HG03460 (cell line): Measurements from ENCODE around the gene SLC9A9.
A peak's percentile ranks its signal among the peaks of the same experiment; 100 is the strongest.
"Not testable (repeated sequence)": the region's sequence is repeated elsewhere in the genome, so short reads cannot be mapped to it uniquely, and the experiment has no call there.

Source experiments
- ATAC-seq: cut with Tn5 transposase; IDR thresholded peaks from one replicate; pipeline ENCODE4 v1.9.1; 2021; ENCODE audit not compliant: unreplicated experiment

SLC9A9 gene

DNA sequence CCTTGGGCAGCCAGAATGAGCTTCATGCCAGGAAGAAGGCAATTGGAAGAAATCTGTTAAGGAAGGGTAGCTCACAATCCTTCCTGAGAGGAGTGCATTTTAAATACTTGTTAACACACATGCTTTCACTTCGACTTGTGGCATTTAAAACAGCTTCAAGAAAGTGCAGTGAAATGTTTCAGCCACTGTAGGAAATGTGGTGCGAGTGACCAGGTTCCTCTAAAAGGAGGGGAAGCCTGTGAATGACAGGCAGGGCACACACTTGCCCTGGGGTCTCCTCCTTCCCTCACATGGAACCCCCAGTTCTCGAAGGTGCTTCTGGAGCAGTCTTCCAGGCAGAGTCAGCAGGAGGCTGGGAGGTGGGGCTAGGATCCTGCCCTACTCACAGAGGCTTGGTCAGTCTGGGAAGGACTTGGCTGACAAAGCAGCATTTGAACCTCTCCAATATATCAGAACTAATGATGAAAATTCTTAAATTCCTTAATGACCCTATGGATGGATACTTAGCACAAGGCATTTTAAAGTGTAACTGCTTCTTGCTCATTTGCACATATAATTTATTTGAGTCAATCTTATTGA is 370.1 kb downstream of the SLC9A9 start:
- no peak for ATAC-seq

DNA sequence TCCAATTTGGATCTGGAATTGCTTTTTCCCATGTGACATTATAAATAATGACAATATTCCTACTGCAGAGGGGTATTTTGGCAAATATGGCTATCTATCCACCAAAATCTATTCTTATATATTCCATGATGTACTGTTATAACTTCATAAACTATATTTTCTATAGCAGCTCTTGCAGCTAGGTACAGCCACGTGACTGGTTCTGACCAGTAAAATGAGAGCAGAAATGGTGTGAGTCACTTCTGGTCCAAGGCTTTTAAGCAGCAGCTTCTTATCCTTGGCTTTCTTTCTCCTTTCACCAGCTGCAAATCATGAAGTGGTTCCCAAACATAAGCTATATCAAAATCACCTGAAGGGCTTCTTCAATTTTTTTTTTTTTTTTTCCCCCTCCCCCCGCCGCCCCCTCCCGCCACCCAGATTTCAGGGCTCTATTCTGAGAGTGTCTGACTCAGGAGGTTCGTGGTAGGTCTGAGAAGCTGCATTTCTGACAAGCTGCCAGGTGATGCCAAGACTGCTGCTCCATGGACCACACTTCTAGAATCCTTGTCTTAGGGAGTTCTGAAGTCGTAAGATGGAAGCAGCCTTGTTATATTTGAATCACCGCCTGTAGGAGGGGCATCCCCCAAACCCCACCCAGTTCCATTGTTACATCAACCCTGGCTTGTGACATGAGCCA is 371.2 kb downstream of the SLC9A9 start:
- ATAC-seq = no peak

- ATAC-seq = no peak
These were observed 372.3 kb downstream of the SLC9A9 start for GRCh38 chr3:143475981-143476380.

GRCh38 chr3:143472731-143473523 is 375.3 kb downstream of the SLC9A9 start:
- ATAC-seq = no peak

DNA sequence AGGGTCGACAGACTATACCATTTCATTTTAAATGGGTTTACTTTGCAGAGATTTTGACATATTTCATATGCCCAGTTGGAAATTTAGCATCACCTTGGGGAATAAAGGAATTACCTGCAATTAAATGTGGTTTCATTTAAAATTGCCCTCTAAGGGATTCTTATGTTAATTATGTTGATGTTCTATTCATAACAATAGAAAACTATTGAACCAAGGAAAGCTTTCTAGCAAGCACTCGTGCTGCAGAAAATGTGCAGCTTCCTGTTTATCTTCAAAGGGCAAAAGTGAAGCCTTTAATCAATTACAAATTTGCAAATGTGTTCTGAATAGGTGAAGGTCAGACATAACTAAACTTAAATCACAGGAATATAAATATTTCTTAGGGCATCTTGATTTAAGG is 376.6 kb downstream of the SLC9A9 start:
- ATAC-seq = no peak

GRCh38 chr3:143469159-143469558 is 379.1 kb downstream of the SLC9A9 start:
- no peak for ATAC-seq

DNA sequence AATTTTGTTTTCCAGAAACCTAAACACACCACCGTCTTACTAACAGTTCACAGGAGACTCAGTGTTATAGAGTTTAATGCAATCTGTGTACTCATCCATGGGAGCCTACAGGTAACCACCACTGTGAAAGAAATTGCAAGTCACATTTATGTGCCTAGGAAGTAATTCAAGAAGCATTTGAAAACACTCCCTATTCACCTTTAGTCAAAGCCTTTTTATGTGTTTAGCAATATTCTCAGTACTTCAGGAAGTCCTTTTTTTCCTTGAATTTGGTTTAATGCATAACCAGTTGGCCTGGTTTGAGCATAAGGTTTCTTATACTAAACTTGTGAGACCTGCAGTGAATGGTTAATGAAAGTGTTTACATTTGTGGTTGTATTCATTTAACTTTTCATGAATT is 382.6 kb downstream of the SLC9A9 start:
- no peak for ATAC-seq

DNA sequence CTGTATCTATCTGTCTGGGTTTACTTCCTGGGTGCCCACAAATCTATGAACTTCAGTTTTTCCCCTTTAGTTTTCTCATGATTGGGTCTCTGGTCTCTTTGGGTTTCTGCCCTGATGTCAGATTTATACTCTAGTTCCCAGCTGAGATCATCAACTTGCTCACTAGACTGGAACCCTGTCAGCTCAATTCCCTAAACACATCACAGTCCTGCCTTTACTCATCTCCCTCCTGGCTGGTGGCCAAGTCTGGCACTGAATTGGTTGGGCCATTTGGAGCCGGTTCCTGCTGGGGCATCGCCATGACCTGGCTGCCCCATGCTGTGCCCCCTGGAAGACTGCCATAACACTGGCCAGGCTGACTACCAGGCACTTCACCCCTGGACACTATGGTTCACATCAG is 383.4 kb downstream of the SLC9A9 start:
- peak; percentile 60 for ATAC-seq

DNA sequence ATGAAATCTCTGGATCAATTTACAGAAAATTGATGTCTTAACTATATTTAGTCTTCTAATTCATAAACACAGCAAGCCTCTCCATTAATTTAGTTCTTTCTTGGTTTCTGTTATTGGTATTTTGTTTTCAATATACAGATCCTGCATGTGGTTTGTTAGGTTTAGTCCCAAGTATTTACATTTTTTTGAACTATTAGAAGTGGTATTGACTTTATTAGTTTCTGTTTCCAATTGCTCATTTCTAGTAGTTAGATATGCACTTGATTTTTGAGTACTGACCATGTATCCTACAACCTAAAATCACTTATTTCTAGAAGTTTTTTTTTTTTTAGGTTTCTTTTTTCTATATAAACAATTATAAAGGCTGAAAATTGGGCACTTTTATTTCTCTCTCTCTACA is 392.8 kb downstream of the SLC9A9 start:
- ATAC-seq = no peak

DNA sequence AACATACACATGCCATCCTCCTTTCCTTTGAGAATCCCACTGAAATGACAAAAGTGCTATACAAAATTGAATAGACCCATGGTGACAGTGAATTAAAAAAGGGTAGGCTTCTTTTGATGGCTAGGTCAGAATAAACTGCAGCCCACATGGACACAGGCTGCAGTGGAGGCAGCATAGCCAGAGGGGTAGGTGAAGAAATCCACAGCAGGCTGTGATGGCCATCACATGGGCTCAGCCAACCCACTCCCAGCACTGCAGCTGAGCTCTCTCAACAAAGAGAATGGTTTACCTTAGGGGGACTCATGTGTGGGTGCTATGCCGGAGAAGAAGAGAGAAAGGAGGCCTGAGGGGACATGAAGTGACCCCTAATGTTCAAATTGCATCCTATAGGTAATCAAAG is 397.6 kb downstream of the SLC9A9 start:
- no peak for ATAC-seq

GRCh38 chr3:143447491-143447890 is 400.8 kb downstream of the SLC9A9 start:
- no peak for ATAC-seq

GRCh38 chr3:143445118-143445517 is 403.1 kb downstream of the SLC9A9 start:
- peak; percentile 90 for ATAC-seq

GRCh38 chr3:143443851-143444331 is 404.4 kb downstream of the SLC9A9 start:
- ATAC-seq = no peak

- ATAC-seq = no peak
These were observed 405.3 kb downstream of the SLC9A9 start for GRCh38 chr3:143442814-143443447.

- ATAC-seq = no peak
These were observed 406.6 kb downstream of the SLC9A9 start for GRCh38 chr3:143441516-143442171.

GRCh38 chr3:143439817-143440216 is 408.5 kb downstream of the SLC9A9 start:
- no peak for ATAC-seq

GRCh38 chr3:143437405-143437804 is 410.9 kb downstream of the SLC9A9 start:
- no peak for ATAC-seq

- no peak for ATAC-seq
These were observed 411.9 kb downstream of the SLC9A9 start for GRCh38 chr3:143436231-143436930.

DNA sequence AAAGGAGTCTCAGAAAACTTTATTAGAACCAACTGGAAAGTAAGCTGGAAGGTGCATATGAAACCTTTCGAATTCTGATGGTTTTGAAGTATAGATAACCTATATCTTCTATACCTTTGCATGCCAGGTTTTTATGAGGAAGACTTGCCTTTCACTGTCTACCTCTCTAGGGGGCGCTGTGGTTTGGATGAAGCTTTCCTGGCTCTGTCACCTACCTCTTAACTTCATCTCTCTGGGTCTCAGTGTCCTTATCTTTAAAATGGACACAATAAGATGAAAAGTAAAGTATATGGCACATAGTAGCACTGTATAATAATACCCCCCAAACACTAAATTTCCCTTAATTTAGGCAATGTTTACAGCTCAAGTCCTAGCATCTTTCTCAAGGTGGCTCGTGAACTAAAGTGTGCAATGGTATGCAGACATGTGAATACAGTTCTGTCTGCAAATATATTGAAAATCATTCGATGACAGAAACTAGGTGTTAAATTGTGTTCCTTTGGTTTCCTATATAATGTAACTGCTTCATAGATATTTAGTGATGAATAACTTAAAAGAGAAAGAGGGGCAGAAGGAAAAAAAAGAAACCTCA is 414.4 kb downstream of the SLC9A9 start:
- ATAC-seq = no peak

DNA sequence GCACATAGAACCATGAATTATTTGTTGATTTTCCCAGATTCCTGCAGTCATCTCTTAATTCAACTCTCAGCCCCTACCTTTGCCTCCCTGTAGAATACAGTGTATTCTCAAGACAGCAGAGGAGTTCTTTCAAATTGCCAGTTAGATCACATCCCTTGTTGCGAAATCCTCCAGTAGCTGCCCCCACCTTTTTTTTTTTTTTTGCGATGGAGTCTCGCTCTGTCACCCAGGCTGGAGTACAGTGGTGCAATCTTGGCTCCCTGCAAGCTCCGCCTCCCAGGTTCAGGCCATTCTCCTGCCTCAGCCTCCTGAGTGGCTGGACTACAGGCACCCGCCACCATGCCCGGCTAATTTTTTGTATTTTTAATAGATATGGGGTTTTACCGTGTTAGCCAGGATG is 417.0 kb downstream of the SLC9A9 start:
- ATAC-seq = not testable (repeated sequence)
